Erythroblast (primary cell): ENCODE data around the gene ABHD2.

Experiments used
- DNase-seq, 2 experiments: peaks; one replicate each; lab custom pipeline; 2025; lab: John Stamatoyannopoulos, UW
- GATA1 ChIP-seq: IDR thresholded peaks from 2 replicates; pipeline ENCODE4 v1.6.1; 2011; ENCODE audit warnings: low read depth, mild to moderate bottlenecking, control low read depth, low read length, moderate library complexity
- POLR2A ChIP-seq: IDR thresholded peaks from 2 replicates; pipeline ENCODE4 v1.6.1; 2011; ENCODE audit warnings: mild to moderate bottlenecking, low read length

Gene ABHD2

GRCh38 chr15:89097313-89097712 lies 9.1 kb downstream of the ABHD2 start:
- no peak for DNase-seq
- TF ChIP-seq POLR2A (no peak), GATA1 (no peak)

DNA sequence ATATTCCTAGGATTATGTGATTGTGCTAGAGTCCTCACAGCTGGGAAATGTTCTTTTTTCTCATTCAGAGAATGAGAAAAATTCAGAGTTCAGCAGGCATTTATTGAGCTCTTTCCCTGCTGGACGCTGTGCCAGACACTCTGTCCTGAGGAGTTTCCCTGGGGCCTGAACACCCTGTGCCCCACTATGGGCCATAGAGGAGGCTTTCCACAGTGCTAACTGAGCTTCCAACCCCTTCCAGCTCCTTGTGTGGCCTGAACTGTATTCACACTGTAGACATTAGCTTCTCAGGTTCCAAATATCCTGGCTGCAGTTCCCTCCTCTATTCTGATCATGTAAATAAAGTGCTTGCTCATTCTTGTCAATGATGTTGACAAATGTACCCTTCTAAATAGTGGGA lies 10.0 kb downstream of the ABHD2 start:
- no peak for DNase-seq
- TF ChIP-seq POLR2A (no peak), GATA1 (no peak)

DNA sequence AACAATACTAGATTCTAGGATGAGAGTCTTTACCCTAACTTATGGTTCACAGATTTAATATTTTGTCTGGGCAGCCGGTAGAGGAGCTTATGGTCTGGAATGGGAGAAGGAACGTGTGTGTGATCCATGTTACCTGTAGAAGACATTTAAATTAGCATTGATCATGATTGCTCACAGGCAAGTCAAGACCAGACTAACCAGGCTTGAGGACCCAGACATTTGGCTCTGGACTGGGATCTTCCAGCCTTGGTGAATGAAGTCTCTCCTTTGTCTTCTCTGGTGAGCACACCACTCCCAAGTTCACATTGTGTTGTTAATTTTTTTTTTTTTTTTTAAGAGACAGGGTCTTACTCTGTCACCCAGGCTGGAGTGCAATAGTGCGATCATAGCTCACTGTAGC lies 11.7 kb downstream of the ABHD2 start:
- DNase-seq, result no peak
- TF ChIP-seq POLR2A, result no peak
- no peak for TF ChIP-seq GATA1

GRCh38 chr15:89101302-89102193 lies 13.3 kb downstream of the ABHD2 start:
- DNase-seq, result peak; percentile 26 to 28
- no peak for TF ChIP-seq POLR2A
- no peak for TF ChIP-seq GATA1

- TF ChIP-seq GATA1, result no peak
- no peak for TF ChIP-seq POLR2A
Measured at GRCh38 chr15:89103481-89104171, 15.4 kb downstream of the ABHD2 start.

GRCh38 chr15:89104172-89104564 lies 15.9 kb downstream of the ABHD2 start:
- no peak for TF ChIP-seq GATA1
- no peak for TF ChIP-seq POLR2A
- no peak for DNase-seq

More at GRCh38 chr15:89103481-89104171, 15.4 kb downstream of the ABHD2 start:
- peak; percentile 17 to 57 for DNase-seq

DNA sequence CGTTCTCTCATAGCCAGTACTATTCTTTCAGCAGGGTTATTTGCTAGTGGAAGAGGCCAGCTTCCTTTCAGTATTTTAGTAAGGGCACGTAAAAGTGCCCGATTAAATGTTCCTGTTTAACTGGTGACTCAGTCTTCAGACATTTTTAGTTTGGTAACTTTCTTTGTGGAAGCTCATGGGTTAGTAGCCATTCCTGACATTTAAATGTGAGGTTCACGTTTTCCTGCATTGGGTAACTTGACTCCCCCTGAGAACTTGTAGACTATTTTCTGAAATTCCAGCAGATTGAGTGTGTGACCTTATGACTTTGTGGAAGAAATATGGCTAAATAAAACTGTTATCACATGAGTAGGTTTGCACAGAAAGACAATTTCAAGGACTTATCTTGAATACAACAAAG lies 16.9 kb downstream of the ABHD2 start:
- DNase-seq, result no peak
- TF ChIP-seq GATA1, result no peak
- no peak for TF ChIP-seq POLR2A

- TF ChIP-seq POLR2A (no peak), GATA1 (no peak)
Measured at GRCh38 chr15:89106200-89106599, 17.9 kb downstream of the ABHD2 start.

GRCh38 chr15:89107984-89108383 lies 19.7 kb downstream of the ABHD2 start:
- TF ChIP-seq POLR2A (no peak), GATA1 (no peak)
- no peak for DNase-seq

More at GRCh38 chr15:89106200-89106599, 17.9 kb downstream of the ABHD2 start:
- no peak for DNase-seq

GRCh38 chr15:89108835-89109234 lies 20.6 kb downstream of the ABHD2 start:
- DNase-seq, result no peak
- TF ChIP-seq POLR2A, result no peak
- TF ChIP-seq GATA1, result no peak

DNA sequence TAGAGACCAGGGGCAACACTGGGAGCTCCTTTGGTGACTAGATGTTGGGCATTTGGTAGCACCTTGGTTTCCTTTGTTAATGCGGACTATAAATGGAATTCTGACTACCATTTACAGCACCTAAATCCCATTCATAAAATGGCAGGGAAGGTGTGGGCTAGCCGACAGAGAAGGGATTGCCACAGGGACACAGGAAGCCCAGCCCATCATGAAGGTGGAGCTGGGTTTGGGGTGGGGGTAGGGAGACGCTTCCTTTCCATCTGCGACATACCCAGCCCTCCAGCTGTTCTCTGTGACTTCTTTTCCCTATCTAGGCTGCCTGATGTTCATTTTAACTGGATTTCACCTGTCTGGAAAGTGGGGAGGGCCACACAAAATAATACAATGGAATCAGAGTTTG lies 21.0 kb downstream of the ABHD2 start:
- no peak for TF ChIP-seq GATA1
- TF ChIP-seq POLR2A, result no peak
- no peak for DNase-seq

DNA sequence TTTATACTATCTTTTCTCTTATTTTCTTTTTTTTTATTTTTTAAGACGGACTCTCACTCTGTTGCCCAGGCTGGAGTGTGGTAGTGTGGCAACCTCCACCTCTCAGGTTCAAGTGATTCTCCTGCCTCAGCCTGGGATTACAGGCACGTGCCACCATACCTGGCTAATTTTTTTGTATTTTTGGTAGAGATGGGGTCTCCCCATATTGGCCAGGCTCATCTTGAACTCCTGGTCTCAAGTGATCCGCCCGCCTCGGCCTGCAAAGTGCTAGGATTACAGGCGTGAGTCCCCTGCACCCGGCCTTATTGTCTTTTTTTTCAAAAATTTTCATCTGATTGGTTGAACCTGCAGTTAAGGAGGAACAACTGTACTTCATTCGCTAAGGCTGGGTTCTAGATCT lies 21.8 kb downstream of the ABHD2 start:
- no peak for DNase-seq
- TF ChIP-seq POLR2A, result no peak
- TF ChIP-seq GATA1, result no peak

- TF ChIP-seq GATA1, result no peak
- TF ChIP-seq POLR2A, result no peak
- no peak for DNase-seq
Measured at GRCh38 chr15:89111352-89111751, 23.1 kb downstream of the ABHD2 start.

- no peak for DNase-seq
- no peak for TF ChIP-seq POLR2A
- no peak for TF ChIP-seq GATA1
Measured at GRCh38 chr15:89111961-89112340, 23.7 kb downstream of the ABHD2 start.
